Glomerular visceral epithelial cell (primary cell): ENCODE data around the gene CPM.

Experiments
- DNase-seq: peaks from one replicate; pipeline ENCODE4 v3.0.0-alpha.2; 2016; ENCODE audit errors: extremely low spot score

Gene CPM

DNA sequence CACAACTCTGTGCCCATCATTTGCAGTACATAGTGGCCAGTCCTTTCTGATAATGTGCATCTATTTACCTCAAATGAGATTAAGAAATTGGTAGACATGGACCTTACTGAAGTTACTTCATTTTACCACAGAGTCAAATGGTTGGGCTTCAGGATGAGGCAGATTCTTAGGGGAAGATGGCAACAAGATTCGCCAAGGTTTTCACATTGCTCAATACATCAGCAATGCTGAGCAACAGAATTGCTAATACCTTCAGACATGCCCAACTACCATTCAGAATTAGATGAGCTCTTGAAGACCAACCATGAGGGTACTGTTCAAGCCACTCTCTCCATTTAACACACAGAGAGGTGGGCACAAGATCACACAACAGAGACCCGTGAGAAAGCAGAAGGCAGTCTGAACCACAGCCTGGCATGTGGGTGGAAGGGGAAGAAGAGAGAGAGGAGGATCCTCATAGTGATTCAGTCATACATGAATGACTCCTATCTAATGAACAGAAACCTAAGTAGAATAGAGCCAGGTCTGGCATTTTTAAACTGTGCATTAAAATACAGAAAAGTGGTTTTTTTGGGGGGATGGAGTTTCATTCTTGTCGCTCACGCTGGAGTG is 28.5 kb downstream of the CPM start:
- no peak for DNase-seq

DNA sequence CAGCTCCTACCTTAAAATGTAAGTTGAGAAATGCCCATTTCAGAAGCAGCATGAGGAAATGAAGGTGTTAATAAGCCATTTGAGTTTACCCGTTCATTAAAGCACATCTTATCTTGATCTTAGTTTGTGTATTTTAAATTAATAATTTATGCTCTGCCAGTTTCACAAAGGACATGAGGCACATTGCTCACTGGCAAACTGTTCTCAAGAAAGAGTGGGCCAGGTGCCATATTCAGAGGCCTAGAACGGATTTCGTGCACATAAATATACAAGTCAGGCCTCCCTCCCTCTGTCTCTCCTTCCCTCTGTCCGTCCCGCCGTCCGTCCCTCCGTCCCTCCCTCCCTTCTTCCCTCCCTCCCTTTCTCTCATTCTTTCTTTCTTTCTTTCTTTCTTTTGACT is 29.5 kb downstream of the CPM start:
- DNase-seq, result no peak

DNA sequence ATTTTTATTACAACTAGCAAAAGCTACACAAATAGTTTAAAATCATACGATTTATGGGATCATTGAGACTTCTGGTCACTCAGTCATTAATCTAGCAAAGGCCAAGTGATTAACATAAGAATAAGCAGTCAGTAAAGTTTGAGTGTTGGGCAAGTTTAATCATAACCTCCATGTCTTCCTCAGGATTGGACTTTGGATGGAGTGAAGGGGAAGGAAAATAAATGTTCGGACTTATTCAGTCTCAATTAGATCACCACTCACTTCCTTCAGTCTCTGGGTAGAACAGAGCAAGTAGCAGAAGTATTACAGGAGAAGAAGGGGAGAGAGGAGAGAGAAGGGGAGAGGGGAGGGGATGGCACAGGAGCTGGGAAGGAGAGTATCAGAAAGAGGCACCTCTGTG is 31.4 kb downstream of the CPM start:
- no peak for DNase-seq

DNA sequence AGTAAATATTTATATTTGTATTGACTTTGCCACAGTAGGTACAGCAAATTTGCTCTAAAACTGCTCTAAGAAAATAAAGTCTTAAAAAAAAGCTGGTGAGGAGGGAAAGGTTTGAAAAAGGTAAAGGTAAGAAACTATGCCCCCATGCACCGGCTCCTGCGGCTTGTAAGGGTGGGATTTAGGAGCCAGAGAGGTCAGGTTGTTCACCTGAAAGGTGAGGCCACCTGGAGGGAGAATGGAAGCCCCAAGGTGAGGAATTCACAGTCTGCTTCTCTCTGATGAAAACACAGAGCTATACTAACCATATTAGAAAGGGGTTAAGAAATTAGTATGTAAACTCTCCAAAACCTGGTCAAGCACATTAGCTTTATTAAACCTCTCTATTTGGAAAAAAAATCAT is 31.8 kb downstream of the CPM start:
- no peak for DNase-seq

DNA sequence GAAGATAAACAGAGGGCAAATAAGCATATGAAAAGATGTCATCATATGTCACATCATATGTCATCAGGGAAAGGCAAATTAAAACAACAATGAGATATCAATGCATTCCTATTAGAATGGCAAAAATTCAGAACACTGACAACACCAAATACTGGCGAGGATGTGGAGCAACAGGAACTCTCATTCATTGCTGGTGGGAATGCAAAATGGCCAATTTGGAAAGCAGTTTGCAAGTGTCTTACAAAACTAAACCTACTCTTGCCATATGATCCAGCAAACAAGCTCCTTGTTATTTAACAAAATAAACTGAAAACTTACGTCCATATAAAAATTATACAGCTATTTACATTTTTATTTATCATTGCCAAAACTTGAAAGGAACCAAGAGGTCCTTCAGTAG is 32.7 kb downstream of the CPM start:
- DNase-seq, result no peak

DNA sequence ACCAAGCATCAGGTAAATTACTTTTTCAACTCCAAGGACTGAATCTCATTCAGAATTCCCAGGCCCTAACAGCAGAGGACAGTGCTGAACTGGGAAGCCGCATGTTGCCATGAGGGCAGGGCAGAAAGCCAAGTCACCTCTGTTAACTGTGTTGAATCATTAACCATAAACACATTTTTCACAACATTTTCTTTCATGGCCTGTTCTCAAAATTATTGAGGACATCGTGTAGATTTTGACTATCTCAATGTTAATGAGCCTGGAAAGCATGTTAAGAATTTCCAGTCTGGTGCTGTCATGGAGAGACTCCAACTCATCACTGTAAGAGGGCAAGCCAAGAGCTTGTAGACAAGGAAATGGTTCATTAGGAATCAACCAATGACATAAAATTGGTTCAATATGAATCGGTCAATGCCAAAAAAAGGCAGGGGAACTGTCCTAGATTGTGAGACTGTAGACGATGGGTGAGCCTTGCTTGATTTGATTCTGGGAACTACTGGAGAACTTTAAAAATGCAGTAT is 33.7 kb downstream of the CPM start:
- DNase-seq, result peak; percentile 85

DNA sequence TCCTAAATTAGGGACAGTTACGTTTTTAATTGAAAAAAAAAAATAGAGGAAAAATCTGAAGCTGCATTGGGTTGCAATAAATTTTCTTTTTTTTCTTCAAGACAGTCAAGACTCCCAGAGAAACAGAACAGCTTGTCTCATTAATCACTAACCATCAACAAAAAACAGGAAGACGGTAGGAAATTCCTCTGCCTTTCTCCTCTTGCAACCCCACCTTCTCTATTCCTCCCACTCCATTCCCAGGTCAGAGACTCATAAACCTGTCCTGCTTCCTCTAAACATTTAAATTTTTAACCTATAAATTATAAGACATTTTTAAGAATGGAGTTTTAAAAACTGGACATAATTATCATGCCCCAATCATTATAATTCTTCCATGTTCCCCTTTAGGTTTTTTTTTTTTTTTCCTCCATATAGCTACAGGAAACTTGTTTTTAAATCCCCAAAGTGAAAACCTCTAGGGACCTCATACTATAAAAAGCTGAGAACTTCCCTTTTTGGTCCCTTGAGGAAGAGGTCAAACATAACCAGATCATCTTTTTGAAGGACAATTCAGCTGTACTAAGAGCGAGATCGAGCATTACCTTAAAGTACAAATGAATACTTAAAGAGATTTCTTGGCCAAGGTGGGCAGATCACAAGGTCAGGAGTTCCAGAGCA is 36.0 kb downstream of the CPM start:
- DNase-seq, result peak; percentile 12

DNA sequence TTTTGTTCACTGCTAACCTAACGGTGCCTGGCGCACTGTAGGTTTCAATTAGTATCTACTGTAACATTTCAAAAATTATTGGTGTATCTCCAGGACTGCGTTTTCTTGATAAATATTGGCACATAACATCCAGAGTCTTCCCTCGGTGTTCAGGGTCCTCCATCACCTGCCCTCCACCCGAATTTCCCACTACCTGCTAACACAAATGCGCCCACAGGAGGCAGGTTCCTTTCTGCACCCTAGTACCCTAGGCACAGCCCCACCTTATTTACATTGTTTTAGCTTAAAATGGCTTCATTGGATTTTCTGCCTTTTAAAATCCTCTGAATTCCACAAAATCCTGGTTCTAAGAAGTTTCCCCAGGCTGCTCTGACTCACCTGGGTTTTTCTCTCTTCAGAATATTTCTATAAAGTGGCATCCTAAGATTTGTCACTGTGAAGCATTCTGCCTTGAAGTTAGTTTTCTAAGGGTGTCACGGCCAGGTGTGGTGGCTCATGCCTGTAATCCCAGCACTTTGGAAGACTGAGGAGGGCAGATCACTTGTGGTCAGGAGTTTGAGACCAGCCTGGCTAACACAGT is 38.6 kb downstream of the CPM start:
- no peak for DNase-seq

DNA sequence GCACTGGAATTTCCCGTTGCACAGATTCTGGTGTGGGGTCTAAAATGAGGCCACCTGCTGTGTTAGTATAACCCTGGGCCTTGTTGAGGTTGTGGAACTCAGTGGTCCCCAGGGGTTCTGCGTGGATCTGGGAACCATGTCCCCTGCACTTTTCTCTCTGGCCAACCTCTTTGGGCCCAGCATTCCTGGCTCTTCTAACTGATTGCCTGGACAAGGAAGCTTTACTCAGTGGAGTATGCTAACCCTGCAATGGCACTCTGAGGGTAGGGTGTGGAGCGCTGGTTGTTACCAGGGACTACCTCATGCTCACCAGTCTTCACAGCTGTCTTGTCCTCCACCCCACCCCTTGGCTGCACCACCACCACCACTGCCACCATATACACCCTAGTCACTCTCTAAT is 39.2 kb downstream of the CPM start:
- no peak for DNase-seq

DNA sequence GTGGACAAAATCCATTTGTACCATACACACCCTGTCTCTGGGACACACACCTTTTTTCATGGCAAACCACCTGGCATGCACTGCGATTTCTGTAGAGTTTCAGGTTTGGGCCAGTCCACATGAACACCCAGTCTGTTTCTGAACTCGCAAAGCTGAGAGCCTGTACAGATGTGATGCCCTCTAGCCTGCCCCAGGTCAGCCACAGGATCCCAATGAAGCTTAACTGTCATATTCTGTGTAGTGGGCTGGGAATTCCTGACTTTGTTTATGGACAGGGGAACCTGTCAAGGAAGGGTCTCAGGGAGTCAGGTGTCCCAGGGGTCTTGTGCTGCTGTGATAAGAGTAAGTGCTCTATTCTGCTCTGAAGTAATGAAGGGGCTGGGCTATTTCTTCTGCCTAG is 39.8 kb downstream of the CPM start:
- DNase-seq, result no peak

DNA sequence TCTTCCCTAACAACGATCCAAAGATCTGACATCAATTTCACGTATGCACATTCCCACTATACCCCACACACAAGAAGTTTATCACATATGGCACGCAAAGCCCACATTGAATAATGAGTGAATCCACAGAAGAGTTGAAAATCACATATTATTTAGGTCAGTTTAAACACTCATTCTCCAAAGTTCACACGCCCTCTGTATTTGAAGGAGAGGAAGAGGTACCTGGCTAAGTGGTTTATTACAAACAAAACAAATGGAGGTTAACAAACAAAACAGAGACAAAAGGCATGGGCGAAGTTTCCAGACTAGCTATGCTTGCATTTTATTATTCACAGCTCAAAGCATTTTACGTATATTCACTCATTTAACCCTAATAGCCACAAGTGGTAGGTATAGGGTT is 41.8 kb downstream of the CPM start:
- no peak for DNase-seq

DNA sequence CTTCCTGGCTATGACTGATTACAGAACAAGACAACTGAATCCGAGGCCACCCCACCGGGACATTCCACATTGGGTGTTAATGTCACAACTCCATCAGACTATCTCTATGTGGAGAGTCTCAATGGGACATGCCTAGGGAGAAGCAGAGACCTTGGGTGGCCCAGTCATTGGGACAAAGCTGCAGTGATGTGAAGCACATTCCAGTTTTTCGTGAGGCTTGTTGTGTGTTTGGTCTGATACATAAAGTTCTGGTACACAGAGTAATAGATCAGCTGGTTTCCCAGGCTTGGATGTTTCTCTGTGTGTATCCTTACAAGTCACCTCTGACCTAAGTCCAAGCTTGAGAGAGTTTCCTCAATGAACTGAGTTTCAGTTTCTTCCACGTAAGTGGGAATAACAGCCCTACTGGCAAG is 42.3 kb downstream of the CPM start:
- DNase-seq, result no peak

DNA sequence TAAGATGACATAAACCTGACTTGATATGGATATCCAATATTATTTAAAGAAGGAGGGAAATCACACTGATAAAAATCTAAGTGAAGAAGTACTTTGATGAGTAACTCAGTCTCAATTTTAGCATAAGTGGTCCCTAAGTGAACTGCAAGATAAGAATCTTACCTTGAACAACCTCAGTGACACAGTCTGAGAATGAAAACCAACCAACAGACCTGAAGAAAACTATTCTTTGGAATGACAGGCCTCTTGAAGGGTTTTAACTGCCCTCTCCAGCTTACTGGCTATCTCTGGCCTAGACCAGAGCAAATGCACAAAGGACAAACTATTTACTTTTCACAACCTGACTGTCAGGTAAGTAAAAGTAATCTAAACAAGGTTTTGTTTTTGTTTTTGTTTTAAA is 44.7 kb downstream of the CPM start:
- DNase-seq, result no peak

DNA sequence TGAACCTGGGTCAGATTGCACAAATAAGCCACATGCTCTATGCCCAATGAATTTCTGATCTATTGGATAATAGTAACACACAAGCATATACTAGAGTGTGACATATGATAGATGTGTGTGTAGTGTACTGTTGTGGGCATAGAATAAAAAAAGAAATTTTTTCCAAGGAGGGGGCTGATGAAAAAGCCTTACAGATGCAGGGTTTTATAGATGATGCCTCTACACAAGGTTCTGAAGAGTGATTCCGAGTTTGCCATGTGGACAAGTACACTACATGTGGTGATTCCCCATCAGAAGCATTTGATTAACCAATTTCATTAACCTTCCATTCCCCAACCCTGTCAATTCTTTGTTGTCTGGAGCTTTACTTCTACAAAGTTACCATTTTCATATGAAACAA is 45.3 kb downstream of the CPM start:
- no peak for DNase-seq

DNA sequence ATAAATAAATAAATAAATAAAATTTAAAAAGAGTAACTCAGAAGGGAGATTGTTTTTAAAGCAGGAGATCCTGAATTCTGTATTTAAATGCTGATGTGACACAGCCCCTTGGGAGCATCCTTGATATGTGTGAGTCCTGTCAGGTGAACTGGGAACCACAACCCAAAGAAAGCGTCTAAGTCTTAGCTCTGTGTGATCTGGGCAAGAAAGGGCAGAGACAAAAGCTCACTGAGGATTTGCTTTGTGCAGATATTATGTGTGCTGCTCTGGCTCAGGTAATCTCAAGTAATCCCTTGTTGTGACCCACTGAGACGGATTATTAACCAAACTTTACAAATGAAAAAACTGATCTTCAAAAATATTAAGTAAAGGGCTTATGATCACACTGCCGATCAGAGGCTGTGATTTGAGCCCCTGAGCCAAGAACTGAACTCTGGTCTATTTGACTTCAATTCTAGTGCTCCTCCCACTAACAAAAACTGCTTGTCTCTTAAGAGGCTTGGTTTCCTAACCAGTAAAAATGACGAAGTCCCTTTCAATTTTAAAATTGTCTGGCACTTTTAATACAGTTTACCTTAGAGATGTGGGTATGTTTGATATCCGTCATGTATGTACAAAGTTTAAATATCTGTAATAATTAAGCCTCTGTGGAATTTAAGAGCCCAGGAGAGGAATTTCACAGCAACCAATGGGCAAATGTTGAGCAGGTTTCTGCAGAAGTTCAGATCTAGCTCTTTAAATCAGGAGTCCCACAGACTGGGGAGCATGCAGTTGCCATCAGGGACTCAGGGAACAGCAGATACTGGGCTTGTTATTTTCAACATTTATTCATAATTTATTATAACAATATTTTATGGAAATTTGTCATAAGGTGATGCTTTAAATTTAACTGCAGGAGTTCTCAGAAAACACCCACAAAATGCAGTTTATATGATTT is 46.1 kb downstream of the CPM start:
- DNase-seq, result no peak

DNA sequence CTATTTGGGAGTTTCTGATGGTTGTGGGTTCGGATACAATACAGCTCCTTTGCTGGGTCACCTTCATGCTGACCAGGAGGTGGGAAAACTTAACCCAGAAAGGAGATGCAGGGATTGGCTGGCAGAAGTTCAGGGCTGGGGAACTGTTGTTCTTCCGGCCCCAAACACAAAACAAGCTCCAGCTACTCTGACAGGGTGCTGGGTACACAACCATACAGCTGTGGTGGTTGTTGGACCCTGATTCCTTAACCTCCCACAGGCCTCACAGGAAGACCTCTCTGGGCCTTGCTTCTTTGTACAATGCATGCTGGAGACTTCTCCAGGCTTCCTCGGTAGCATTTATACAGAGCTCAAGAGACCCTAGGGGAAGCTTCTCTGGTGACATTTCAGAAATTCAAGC is 47.6 kb downstream of the CPM start:
- DNase-seq, result no peak

DNA sequence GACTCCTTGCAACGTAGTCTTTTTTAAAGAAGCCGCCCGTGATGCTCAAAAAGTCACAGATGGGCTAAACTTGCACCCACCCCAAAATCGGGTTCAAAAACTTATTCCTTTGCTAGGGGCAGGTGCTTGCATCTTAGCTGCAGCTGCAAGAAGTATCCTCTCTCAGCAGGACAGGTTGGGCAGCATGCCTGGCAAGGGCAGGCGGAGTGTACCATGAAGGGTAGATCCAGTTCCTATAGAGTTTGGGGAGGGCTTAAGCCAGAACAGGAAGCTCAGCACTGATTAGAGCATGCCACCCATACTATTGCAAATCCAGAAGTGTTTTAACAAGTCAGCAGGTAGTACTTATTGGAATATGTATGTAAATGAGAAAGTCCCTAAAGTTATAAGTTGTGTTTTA is 48.7 kb downstream of the CPM start:
- no peak for DNase-seq

DNA sequence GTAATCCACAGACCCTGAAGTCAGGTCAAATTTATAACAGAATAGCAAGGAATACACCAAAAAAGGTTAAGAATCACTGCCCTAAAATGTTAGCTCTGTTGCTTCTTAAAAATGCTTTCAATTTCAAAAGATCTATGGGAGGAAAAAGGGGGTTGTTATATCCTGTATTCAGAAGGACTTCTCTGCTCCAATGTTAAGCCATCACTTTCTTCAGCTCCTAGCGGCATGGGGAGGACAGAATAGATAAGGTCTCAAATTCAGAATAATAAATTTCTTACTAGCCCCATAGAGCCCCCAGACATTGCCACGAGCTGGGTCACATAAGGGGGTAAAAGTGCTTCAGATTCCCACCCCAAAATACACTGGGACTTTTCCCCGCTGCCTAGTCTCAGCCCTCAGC is 49.8 kb downstream of the CPM start:
- no peak for DNase-seq

DNA sequence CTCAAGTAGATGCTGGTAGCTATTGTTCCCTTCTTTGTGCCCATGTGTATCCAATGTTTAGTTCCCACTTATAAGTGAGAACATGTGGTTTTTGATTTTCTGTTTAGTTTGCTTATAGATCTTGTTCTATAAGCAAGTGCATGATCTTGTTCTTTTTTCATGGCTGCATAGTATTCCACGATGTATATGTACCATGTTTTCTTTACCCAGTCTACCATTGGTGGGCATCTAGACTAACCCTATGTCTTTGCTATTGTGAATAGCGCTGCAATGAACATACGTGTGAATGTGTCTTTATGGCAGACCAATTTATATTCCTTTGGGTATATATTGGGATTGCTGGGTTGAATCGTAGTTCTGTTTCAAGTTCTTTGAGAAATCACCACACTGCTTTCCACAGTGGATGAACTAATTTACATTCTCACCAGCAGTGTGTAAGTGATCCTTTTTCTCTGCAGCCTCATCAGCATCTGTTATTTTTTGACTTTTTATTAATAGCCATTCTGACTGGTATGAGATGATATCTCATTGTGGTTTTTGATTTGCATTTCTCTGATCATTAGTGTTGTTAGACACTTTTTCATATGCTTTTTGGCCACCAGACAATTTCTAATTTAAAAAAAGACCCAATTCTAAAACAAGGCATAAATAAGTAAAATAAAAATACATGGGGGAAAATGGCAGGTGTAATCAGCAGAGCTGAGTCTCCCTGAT is 50.6 kb downstream of the CPM start:
- DNase-seq, result no peak

DNA sequence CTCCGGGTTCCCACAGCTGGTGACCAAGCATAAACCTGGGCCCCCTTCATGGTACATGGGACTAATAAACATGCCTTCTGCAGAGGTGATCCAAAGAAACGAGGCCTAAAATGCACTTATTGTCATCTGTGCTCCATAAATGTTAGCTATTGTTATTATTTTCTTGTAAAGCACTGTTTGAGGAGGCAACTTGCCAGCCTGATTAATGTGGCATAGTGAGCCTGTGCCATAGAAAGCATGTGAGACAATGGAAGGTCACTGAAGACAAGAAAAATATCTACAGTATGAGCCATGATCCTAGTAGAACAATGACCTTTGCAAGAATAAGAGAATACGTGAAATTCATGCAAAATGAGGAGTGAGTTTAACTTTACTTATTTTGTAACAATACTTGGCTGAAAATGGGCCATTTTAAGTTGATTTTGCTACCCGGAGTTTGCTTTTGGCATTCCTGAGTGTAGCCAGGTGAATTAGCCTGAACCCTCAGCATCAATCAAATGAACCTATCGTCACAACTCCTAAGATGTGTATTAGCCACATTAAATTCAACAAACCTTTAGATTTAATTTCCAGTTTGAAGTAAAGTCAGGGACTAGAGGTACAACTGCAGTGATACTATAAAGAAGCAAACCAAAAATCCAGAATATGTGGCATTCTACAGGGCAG is 52.2 kb downstream of the CPM start:
- no peak for DNase-seq

DNA sequence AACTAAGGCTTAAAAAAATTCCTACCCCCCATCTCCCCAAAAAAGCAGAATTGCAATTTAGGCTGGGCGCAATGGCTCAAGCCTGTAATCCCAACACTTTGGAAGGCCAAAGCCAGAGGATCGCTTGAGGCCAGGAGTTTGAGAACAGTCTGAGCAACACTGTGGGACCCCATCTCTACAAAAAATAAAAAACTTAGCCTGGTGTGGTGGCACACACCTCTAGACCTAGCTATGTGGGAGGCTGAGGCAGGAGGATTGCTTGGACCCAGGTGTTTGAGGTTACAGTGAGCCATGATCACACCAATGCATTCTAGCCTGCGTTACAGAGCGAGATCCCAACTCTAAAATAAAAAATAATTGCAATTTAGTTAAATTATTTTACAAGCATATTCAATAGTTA is 54.1 kb downstream of the CPM start:
- no peak for DNase-seq
